Measurements from ENCODE around the gene GFOD1. TPM values are rescaled to one million over a fixed set of nuclear protein-coding genes. Genes with fewer than 3 reads are reported as not detected.

Gene GFOD1
- total RNA-seq, 2 donors from 2014 or later: 10.0 to 12.2 TPM

DNA sequence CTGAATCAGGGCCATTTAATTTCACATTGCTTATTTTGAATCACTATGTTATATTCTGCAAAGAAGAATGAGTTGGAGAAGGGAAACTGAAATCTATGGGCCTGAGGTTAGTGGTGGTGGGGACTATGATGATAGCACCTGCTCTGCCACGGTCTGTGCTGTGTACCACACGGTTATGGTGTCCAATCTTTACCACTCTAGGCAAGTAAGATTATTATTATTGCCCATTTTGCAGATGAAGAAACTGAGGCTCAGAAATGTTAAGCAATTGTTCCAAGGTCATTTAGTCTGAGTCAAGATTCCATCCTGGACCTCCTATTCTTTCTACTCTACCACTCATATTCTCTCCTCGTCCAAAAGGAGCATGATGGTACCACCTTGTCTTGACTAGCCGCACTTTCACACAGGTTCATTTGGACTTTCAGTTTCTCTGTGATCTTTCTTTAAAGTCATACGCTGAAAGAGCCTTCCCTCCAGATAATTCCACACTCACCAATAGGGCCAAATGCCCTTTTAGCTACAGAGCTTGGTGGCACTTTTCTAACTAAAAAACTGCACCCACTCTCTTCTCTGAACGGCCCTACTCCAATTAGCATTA is 56.2 kb downstream of the GFOD1 start:
- no peaks in the 10 kb centered on the region for H3K4me1 ChIP-seq (replicated peaks)
- H3K27ac ChIP-seq: no peak overlapping the region
- no peak for DNase-seq (ENCODE audit: low spot score)
- H3K36me3 ChIP-seq: no peaks in the 10 kb centered on the region
- H3K4me3 ChIP-seq: no peak overlapping the region
- no peak for TF ChIP-seq POLR2A (IDR thresholded peaks at IDR 0.05)
- TF ChIP-seq, protein P1, sequence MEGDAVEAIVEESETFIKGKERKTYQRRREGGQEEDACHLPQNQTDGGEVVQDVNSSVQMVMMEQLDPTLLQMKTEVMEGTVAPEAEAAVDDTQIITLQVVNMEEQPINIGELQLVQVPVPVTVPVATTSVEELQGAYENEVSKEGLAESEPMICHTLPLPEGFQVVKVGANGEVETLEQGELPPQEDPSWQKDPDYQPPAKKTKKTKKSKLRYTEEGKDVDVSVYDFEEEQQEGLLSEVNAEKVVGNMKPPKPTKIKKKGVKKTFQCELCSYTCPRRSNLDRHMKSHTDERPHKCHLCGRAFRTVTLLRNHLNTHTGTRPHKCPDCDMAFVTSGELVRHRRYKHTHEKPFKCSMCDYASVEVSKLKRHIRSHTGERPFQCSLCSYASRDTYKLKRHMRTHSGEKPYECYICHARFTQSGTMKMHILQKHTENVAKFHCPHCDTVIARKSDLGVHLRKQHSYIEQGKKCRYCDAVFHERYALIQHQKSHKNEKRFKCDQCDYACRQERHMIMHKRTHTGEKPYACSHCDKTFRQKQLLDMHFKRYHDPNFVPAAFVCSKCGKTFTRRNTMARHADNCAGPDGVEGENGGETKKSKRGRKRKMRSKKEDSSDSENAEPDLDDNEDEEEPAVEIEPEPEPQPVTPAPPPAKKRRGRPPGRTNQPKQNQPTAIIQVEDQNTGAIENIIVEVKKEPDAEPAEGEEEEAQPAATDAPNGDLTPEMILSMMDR (IDR thresholded peaks at IDR 0.05): no peak
- no peak for TF ChIP-seq POLR2AphosphoS5 (IDR thresholded peaks at IDR 0.05)
- WGBS: 91% methylated on average over 6 of the region's 6 CpGs
- H3K27me3 ChIP-seq (replicated peaks; ENCODE audit: insufficient read depth): no peaks in the 10 kb centered on the region
- intact Hi-C loops (cut with DNase I): no loop called here
- H3K9me3 ChIP-seq: no peaks in the 10 kb centered on the region

DNA sequence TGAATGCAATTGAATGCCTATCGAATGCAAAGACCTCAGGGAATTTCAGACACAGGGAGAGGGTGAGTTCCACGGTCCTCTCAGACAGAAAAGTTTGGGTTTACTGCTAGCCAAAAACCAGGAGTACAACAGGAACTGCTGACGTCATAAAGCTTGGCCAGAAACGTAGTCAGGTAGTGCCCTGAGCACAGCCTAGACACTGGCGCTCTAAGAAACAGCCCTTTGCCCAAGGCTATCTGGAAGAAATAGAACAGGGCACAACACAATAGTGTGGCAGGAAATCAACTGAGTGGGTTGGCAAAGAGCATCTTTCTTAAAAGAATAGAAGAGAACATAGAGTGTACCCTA is 58.0 kb downstream of the GFOD1 start:
- no peak overlapping the region for H3K27ac ChIP-seq
- 50% methylated on average over 5 of the region's 5 CpGs for WGBS

DNA sequence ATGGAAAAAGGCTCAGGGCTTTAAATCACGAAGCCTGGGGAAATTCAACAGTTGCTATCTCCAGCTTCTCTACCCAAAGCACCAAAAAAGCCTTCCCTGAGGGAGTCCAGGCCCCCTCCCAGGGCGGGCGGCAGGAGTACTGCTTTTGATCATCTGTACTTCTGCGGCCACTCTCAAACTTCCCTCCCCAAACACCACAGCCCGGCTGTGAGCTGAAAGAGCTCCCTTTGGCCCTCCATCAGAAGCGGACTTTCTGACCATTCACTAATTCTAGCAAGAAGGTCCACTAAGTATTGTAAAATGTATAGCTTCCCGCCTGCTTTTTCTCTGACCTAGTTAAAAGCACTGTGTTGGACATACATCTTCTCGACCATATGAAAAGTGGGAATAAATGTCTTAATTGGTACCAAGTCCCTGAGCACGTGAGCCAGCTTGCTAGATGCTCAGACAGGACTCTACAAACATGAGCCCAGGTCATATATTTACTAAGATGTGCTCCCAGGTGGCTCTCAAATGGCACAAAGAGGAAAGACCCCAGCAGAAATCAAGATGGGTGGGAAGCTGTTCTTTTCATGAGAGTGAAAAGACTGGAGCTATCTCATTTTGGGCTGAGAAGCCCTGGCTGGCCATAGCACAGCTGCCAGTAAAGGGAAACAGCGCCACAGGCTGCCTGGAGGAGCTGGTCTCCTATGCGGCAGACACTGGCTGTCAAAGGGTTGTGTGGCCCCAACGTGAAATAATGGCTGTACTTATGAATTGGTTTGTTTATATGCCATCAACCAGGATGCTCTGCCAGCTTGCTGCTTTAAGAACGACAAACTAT is 58.6 kb downstream of the GFOD1 start:
- Histone ChIP-seq H3K4me3 (no peak overlapping the region), H3K27me3 (replicated peaks; ENCODE audit: insufficient read depth) (no peaks in the 10 kb centered on the region), H3K9me3 (no peaks in the 10 kb centered on the region), H3K36me3 (no peaks in the 10 kb centered on the region), H3K27ac (no peak overlapping the region), H3K4me1 (replicated peaks) (no peaks in the 10 kb centered on the region)
- WGBS: 83% methylated on average over 13 of the region's 13 CpGs
- no peak for DNase-seq (ENCODE audit: low spot score)
- intact Hi-C loops (cut with DNase I): no loop called here
- TF ChIP-seq POLR2A (IDR thresholded peaks at IDR 0.05) (no peak), POLR2AphosphoS5 (IDR thresholded peaks at IDR 0.05) (no peak)
- TF ChIP-seq, protein P1 (IDR thresholded peaks at IDR 0.05): no peak

More for the DNA sequence above, 58.0 kb downstream of the GFOD1 start:
- no peak for DNase-seq (ENCODE audit: low spot score)
- Histone ChIP-seq H3K4me1 (replicated peaks) (no peaks in the 10 kb centered on the region), H3K36me3 (no peaks in the 10 kb centered on the region), H3K9me3 (no peaks in the 10 kb centered on the region), H3K27me3 (replicated peaks; ENCODE audit: insufficient read depth) (no peaks in the 10 kb centered on the region), H3K4me3 (no peak overlapping the region)
- intact Hi-C loops (cut with DNase I): no loop called here
- TF ChIP-seq POLR2AphosphoS5 (IDR thresholded peaks at IDR 0.05) (no peak), POLR2A (IDR thresholded peaks at IDR 0.05) (no peak)
- TF ChIP-seq, protein P1 (IDR thresholded peaks at IDR 0.05): no peak

DNA sequence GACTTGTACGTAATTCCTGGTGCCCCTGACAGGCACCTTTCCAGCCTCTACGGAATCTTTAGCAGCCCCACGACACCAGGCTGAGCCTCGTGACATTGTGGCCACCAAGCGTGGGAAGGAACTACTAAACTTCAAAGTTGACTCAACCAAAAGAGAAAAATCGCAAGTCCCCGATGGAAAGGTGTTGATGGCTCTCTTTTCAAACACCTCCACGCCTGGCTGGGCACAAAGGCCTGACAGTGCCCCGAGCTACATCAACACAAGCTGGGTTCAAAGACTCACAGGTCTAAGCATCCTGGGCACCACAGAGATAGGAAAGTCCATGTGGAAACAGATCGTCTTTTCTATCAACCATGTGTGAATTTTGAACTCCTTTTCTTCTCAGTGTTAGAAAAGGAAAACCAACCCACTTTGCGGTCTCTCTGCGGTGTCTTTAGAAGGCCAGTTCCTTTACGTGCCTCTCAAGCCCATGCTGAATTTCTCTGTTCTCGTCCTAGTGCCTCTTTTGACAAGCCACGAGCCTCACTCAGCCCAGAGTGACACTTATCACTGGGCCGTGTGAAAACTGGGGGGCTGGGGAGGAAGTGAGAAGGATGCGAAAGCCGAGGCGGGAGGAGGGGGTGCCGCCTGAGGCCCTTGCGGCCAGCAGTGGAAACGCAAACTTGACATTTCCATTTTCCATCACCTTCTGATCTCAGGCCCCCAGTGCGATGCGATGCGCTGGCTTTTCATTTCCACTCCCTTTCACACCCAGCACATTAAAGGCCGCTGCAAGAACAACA is 59.4 kb downstream of the GFOD1 start:
- H3K27me3 ChIP-seq (replicated peaks; ENCODE audit: insufficient read depth): no peaks in the 10 kb centered on the region
- intact Hi-C loops (cut with DNase I): no loop called here
- TF ChIP-seq, protein P1 (IDR thresholded peaks at IDR 0.05): no peak
- TF ChIP-seq POLR2A (IDR thresholded peaks at IDR 0.05) (no peak), POLR2AphosphoS5 (IDR thresholded peaks at IDR 0.05) (no peak)
- no peak overlapping the region for H3K4me3 ChIP-seq
- H3K36me3 ChIP-seq: no peaks in the 10 kb centered on the region
- H3K27ac ChIP-seq: no peak overlapping the region
- DNase-seq (ENCODE audit: low spot score): no peak
- 84% methylated on average over 26 of the region's 26 CpGs for WGBS
- H3K4me1 ChIP-seq (replicated peaks): no peaks in the 10 kb centered on the region
- no peaks in the 10 kb centered on the region for H3K9me3 ChIP-seq
